Measurements from ENCODE around the gene PLSCR3.

Gene PLSCR3

GRCh38 chr17:7340179-7340578, 54.1 kb downstream of the PLSCR3 start:
- no peaks in the 10 kb centered on the region for H3K27me3 ChIP-seq (ENCODE audit: insufficient read depth, low read length, poor library complexity, severe bottlenecking)
- H3K36me3 ChIP-seq (ENCODE audit: insufficient read depth, low read length): peaks cover 17% of the 10 kb centered on the region; the same call in 1 of the 2 replicates

More at GRCh38 chr17:7340179-7340578, 54.1 kb downstream of the PLSCR3 start:
- Histone ChIP-seq H2AFZ (ENCODE audit: low read length) (no peak overlapping the region), H3F3A (ENCODE audit: low read depth) (0 out of 2 replicates have a peak, but pooled peaks cover 2% of the 10 kb centered on the region), H4K20me1 (ENCODE audit: insufficient read depth, low read length, poor library complexity, severe bottlenecking) (peaks cover 43% of the 10 kb centered on the region), H3K4me3 (ENCODE audit: low read length, poor library complexity, severe bottlenecking) (no peak overlapping the region), H3K9ac (ENCODE audit: low read depth, low read length, poor library complexity, severe bottlenecking) (no peak overlapping the region), H3K9me2 (replicated peaks; ENCODE audit: low read depth, low read length) (no peaks in the 10 kb centered on the region), H3K4me1 (ENCODE audit: insufficient read depth, low read length, poor library complexity, severe bottlenecking) (peaks cover 33% of the 10 kb centered on the region), H3K4me2 (ENCODE audit: low read depth, low read length, poor library complexity, severe bottlenecking) (peak overlapping the region; percentile 28), H3K79me2 (ENCODE audit: insufficient read depth, low read length) (peaks cover 67% of the 10 kb centered on the region), H3K9me3 (ENCODE audit: insufficient read depth, low read depth, low read length) (no peaks in the 10 kb centered on the region)
- TF ChIP-seq EZH2phosphoT487 (IDR thresholded peaks at IDR 0.05; ENCODE audit: borderline replicate concordance) (no peak), CTCF (conservative IDR thresholded peaks at IDR 0.05; ENCODE audit: low read length) (no peak)

All from Loucy (cell line).